Subcutaneous abdominal adipose tissue (tissue), 5 donors: Measurements from ENCODE around the gene NFKBIA.
"Not testable (repeated sequence)": the region's sequence is repeated elsewhere in the genome, so short reads cannot be mapped to it uniquely, and the experiment has no call there.

Experiments
- H3K27ac ChIP-seq: one replicate; pipeline ENCODE4 v1.7.0; 2013; ENCODE audit warnings: low read depth, mild to moderate bottlenecking, inconsistent platforms, low read length, moderate library complexity
- H3K27me3 ChIP-seq, 5 donors: one replicate each; pipeline ENCODE4 v1.7.0; 2013; ENCODE audit warnings: low read length in 5 of 5, inconsistent platforms in 1 of 5; ENCODE audit not compliant: control insufficient read depth in 5 of 5, insufficient read depth in 4 of 5
- H3K36me3 ChIP-seq, 5 donors: one replicate each; pipeline ENCODE4 v1.7.0; 2013; ENCODE audit warnings: low read length in 5 of 5; ENCODE audit not compliant: control insufficient read depth in 5 of 5, insufficient read depth in 5 of 5
- H3K4me1 ChIP-seq, 5 donors: one replicate each; pipeline ENCODE4 v1.7.0; 2013; ENCODE audit warnings: low read length in 5 of 5, mild to moderate bottlenecking in 3 of 5, moderate library complexity in 1 of 5; ENCODE audit not compliant: control insufficient read depth in 5 of 5, insufficient read depth in 5 of 5
- H3K4me3 ChIP-seq, 5 donors: one replicate each; pipeline ENCODE4 v1.7.0; 2013; ENCODE audit warnings: low read length in 5 of 5, low read depth in 1 of 5
- H3K9ac ChIP-seq, 5 donors: one replicate each; pipeline ENCODE4 v1.7.0; 2013; ENCODE audit warnings: low read length in 5 of 5, mild to moderate bottlenecking in 4 of 5, moderate library complexity in 3 of 5
- H3K9me3 ChIP-seq, 5 donors: one replicate each; pipeline ENCODE4 v1.7.0; 2013; ENCODE audit warnings: low read length in 5 of 5; ENCODE audit not compliant: control insufficient read depth in 5 of 5
- donor health status: healthy.
- donor health status: healthy.
- donor health status: healthy.
- donor health status: healthy.
- donor health status: healthy.

NFKBIA gene

DNA sequence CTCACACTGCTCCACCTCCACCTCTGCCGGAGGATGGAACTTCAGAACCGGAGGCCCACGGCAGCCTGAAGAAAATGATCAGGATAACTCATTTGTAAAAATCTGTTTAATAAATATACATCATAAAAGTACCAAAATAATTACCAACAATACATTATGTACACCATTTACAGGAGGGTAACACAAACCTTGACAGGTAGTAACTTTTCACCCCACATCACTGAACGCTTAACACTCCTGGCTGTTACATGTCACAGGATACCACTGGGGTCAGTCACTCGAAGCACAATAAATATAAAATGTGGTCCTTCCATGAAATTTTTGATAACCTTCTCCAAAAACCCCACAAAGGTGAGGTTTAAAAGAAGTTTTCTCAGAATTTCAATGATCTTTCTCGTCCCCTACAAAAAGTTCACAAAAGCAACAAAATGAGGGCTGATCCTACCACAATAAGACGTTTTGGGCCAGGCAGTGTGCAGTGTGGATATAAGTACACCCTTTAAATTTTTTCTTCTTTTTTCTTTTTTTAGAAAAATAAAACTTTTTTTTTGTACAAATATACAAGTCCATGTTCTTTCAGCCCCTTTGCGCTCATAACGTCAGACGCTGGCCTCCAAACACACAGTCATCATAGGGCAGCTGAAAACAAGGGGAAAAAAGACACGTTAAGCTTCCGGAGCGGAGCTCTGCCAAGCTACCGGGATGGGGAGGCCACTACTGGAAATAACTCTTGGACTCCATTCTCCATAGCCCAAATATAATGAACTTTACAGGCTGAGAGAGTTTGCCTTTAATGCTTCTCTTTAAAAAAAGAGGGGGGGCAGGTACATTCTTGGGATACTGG, 2.9 kb downstream of the NFKBIA start:
- Histone ChIP-seq H3K27me3 (no peaks in the 10 kb centered on the region), H3K9me3 (no peaks in the 10 kb centered on the region), H3K27ac (peak overlapping the region; percentile 99), H3K4me3 (peak overlapping the region; percentile 86 to 99 (median 97)), H3K9ac (peak overlapping the region; percentile 91 to 98 (median 95)), H3K4me1 (peaks cover 18 to 74% (median 67%) of the 10 kb centered on the region in 5 donors), H3K36me3 (peaks cover 11 to 39% (median 35%) of the 10 kb centered on the region in 5 donors)

GRCh38 chr14:35400648-35401421, 3.7 kb downstream of the NFKBIA start:
- Histone ChIP-seq H3K36me3 (peaks cover 11 to 39% (median 35%) of the 10 kb centered on the region in 5 donors), H3K4me1 (peaks cover 17 to 65% (median 61%) of the 10 kb centered on the region in 5 donors), H3K9ac (peak overlapping the region; percentile 78 to 98 (median 95))

DNA sequence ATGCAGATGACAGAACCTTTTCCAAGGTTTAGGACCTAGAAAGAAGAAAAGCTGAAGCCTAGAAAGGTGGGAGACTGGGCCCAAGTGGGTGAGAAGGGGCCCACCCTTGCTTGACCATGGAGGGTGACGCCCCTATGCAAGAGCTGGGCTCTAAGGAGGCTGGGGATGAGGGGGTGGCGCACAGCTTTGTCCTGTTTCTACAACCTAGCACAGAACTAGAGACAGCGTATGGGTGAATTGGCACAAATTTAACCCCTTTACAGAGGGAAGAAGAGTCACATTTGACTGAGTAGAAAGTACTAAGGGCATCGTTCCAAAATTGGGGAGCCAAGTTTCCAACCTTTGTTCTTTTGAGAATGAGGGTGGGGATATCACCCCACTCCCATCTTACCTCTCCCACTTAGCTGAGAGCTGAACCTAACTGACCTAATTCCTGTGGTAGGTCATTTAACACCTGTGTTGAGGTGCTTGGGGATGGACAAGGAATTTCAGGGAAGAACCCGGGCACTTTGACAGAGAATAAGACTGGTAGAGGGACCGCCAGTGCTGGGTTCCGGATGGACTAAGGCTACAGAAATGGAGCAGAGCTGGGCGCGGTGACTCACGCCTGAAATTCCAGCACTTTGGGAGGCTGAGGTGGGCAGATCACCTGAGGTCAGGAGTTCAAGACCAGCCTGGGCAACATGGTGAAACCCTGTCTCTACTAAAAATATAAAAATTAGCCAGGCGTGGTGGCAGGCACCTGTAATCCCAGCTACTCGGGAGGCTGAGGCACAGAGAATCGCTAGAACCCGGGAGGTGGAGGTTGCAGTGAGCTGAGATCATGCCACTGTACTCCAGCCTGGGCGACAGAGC, 5.2 kb downstream of the NFKBIA start:
- Histone ChIP-seq H3K36me3 (peaks cover 11 to 39% (median 35%) of the 10 kb centered on the region in 5 donors), H3K9me3 (no peaks in the 10 kb centered on the region), H3K4me1 (peaks cover 13 to 55% (median 54%) of the 10 kb centered on the region in 5 donors), H3K27me3 (no peaks in the 10 kb centered on the region), H3K4me3 (peak overlapping the region in 1 of 5 donors; percentile 17), H3K9ac (peak overlapping the region in 1 of 5 donors; percentile 46), H3K27ac (peak overlapping the region; percentile 69)

More at GRCh38 chr14:35400648-35401421, 3.7 kb downstream of the NFKBIA start:
- Histone ChIP-seq H3K9me3 (no peaks in the 10 kb centered on the region), H3K27me3 (no peaks in the 10 kb centered on the region), H3K4me3 (peak overlapping the region; percentile 86 to 99 (median 97)), H3K27ac (peak overlapping the region; percentile 99)

GRCh38 chr14:35398071-35398584, 6.4 kb downstream of the NFKBIA start:
- H3K36me3 ChIP-seq: peaks cover 11 to 34% (median 31%) of the 10 kb centered on the region in 5 donors
- no peaks in the 10 kb centered on the region for H3K27me3 ChIP-seq
- no peaks in the 10 kb centered on the region for H3K9me3 ChIP-seq
- peak overlapping the region; percentile 69 for H3K27ac ChIP-seq
- peak overlapping the region in 1 of 5 donors; percentile 41 for H3K9ac ChIP-seq
- no peak overlapping the region for H3K4me3 ChIP-seq
- H3K4me1 ChIP-seq: peaks cover 13 to 58% (median 50%) of the 10 kb centered on the region in 5 donors

DNA sequence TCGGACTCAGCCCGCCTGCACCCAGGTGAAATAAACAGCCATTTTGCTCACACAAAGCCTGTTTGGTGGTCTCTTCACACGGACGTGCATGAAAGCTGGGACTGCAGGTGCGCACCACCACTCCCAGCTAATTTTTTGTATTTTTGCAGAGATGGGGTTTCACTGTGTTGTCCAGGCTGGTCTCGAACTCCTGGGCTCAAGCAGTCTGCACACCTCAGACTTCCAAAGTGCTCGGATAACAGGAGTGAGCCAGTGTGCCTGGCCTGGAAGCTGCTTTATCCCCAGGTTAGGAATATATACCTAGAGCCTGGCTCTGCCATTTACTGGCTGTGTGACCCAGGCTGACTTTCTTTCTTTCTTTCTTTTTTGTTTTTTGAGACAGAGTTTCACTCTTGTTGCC, 7.9 kb downstream of the NFKBIA start:
- not testable (repeated sequence) for H3K27me3 ChIP-seq, H3K4me3 ChIP-seq, H3K27ac ChIP-seq, H3K9ac ChIP-seq, H3K9me3 ChIP-seq
- Histone ChIP-seq H3K4me1 (peaks cover 10 to 44% (median 34%) of the 10 kb centered on the region in 5 donors), H3K36me3 (peaks cover 9 to 18% (median 15%) of the 10 kb centered on the region in 5 donors)

- Histone ChIP-seq H3K27me3 (no peaks in the 10 kb centered on the region), H3K27ac (no peak overlapping the region), H3K36me3 (peaks cover 0 to 5% (median 2%) of the 10 kb centered on the region in 5 donors), H3K4me1 (peaks cover 3 to 35% (median 22%) of the 10 kb centered on the region in 5 donors), H3K9me3 (no peaks in the 10 kb centered on the region), H3K9ac (no peak overlapping the region), H3K4me3 (no peak overlapping the region)
These were observed 9.3 kb downstream of the NFKBIA start for GRCh38 chr14:35395283-35395682.

- H3K9ac ChIP-seq: no peak overlapping the region
These were observed 10.1 kb downstream of the NFKBIA start for GRCh38 chr14:35394326-35395013.

GRCh38 chr14:35393826-35394225, 10.7 kb downstream of the NFKBIA start:
- no peaks in the 10 kb centered on the region for H3K9me3 ChIP-seq
- peaks cover 0 to 28% (median 15%) of the 10 kb centered on the region in 5 donors for H3K4me1 ChIP-seq
- no peaks in the 10 kb centered on the region for H3K27me3 ChIP-seq
- H3K27ac ChIP-seq: no peak overlapping the region
- H3K9ac ChIP-seq: no peak overlapping the region
- no peak overlapping the region for H3K4me3 ChIP-seq
- H3K36me3 ChIP-seq: no peaks in the 10 kb centered on the region

More at GRCh38 chr14:35394326-35395013, 10.1 kb downstream of the NFKBIA start:
- H3K36me3 ChIP-seq: no peaks in the 10 kb centered on the region
- no peak overlapping the region for H3K4me3 ChIP-seq
- no peak overlapping the region for H3K27ac ChIP-seq
- peaks cover 3 to 35% (median 21%) of the 10 kb centered on the region in 5 donors for H3K4me1 ChIP-seq
- no peaks in the 10 kb centered on the region for H3K27me3 ChIP-seq
- no peaks in the 10 kb centered on the region for H3K9me3 ChIP-seq

GRCh38 chr14:35392103-35392502, 12.4 kb downstream of the NFKBIA start:
- H3K9me3 ChIP-seq: no peaks in the 10 kb centered on the region
- H3K4me1 ChIP-seq: peaks cover 0 to 14% (median 0%) of the 10 kb centered on the region in 5 donors
- H3K4me3 ChIP-seq: no peak overlapping the region
- no peak overlapping the region for H3K27ac ChIP-seq
- no peaks in the 10 kb centered on the region for H3K27me3 ChIP-seq
- no peaks in the 10 kb centered on the region for H3K36me3 ChIP-seq
- H3K9ac ChIP-seq: no peak overlapping the region
